C4-2B (cell line): ENCODE data around the gene C18orf63.

Experiments used
- CTCF ChIP-seq: fragments of 450-650 bp; conservative IDR thresholded peaks from 2 replicates; pipeline ENCODE4 v1.5.1; 2017; ENCODE audit warnings: mild to moderate bottlenecking
- ZFX ChIP-seq: fragments of 450-650 bp; IDR thresholded peaks from 2 replicates; pipeline ENCODE4 v1.6.1; 2017

- no peak for TF ChIP-seq CTCF
- no peak for TF ChIP-seq ZFX
These were observed 53.5 kb downstream of the C18orf63 start for GRCh38 chr18:74368901-74369705.
